IMR-90 (cell line): ENCODE results near the gene ANKMY1. TPM values are rescaled to one million over a fixed set of nuclear protein-coding genes. Genes with fewer than 3 reads are reported as not detected.

Source experiments
- ATAC-seq: fragments of 200-7000 bp; cut with Tn5 transposase; 2 replicates; pipeline ENCODE4 v1.9.1; 2020; ENCODE audit warnings: low read depth, mild to moderate bottlenecking, moderate library complexity
- BruUV-seq: library from RNA; stranded (reverse); fragments of 400-500 nt; replicated peaks from 2 replicates; lab custom pipeline; 2021; lab: Mats Ljungman, UMichigan
- CTCF ChIA-PET: fragments of 300-600 bp; formaldehyde crosslinking; extraction: SDS; loops from one replicate; lab custom pipeline; 2021; ENCODE audit warnings: antibody characterized with exemption; lab: Yijun Ruan, JAX
- POLR2A ChIA-PET: fragments of 300-600 bp; sonication (Branson Sonifier 250); formaldehyde crosslinking; loops from one replicate; lab custom pipeline; 2022; ENCODE audit warnings: antibody characterized with exemption; ENCODE audit not compliant: unreplicated experiment; lab: Charles Lee
- DNase-seq: peaks from one replicate; pipeline ENCODE4 v3.0.0; 2013
- H2AFZ ChIP-seq: replicated peaks from 2 replicates; pipeline ENCODE3; 2013; ENCODE audit warnings: low read length, mild to moderate bottlenecking; ENCODE audit not compliant: poor library complexity
- H2AK5ac ChIP-seq: 2 replicates; pipeline ENCODE4 v1.6.1; 2013; ENCODE audit warnings: low read depth, low read length, inconsistent platforms
- H2AK9ac ChIP-seq: replicated peaks from 2 replicates; pipeline ENCODE3; 2013; ENCODE audit warnings: mild to moderate bottlenecking, low read depth, low read length, moderate library complexity; ENCODE audit not compliant: poor library complexity
- H2BK120ac ChIP-seq: 2 replicates; pipeline ENCODE4 v1.6.1; 2013; ENCODE audit warnings: low read depth, low read length, inconsistent platforms
- H2BK15ac ChIP-seq: 3 replicates; pipeline ENCODE4 v1.6.1; 2013; ENCODE audit warnings: low read depth, low read length, inconsistent platforms
- H2BK20ac ChIP-seq: 2 replicates; pipeline ENCODE4 v1.6.1; 2013; ENCODE audit warnings: low read depth, mild to moderate bottlenecking, inconsistent platforms, low read length, moderate library complexity
- H2BK5ac ChIP-seq: 2 replicates; pipeline ENCODE4 v1.6.1; 2013; ENCODE audit warnings: mild to moderate bottlenecking, low read depth, low read length, inconsistent platforms; ENCODE audit not compliant: poor library complexity, severe bottlenecking
- H3K14ac ChIP-seq: replicated peaks from 2 replicates; pipeline ENCODE4 v1.6.1; 2013; ENCODE audit warnings: low read depth, low read length, inconsistent platforms
- H3K18ac ChIP-seq: 2 replicates; pipeline ENCODE4 v1.6.1; 2013; ENCODE audit warnings: low read depth, low read length, control low read depth
- H3K23ac ChIP-seq: 2 replicates; pipeline ENCODE4 v1.6.1; 2013; ENCODE audit warnings: low read depth, low read length, inconsistent platforms
- H3K27ac ChIP-seq: 2 replicates; pipeline ENCODE4 v1.5.1; 2013; ENCODE audit warnings: mild to moderate bottlenecking, control low read depth, low read length; ENCODE audit not compliant: insufficient read depth
- H3K27me3 ChIP-seq: 2 replicates; pipeline ENCODE4 v1.6.1; 2013; ENCODE audit warnings: low read length; ENCODE audit not compliant: control insufficient read depth, insufficient read depth
- H3K36me3 ChIP-seq: 2 replicates; pipeline ENCODE4 v1.6.1; 2013; ENCODE audit warnings: low read length, mixed read lengths; ENCODE audit not compliant: control insufficient read depth, insufficient read depth
- H3K4ac ChIP-seq: 2 replicates; pipeline ENCODE4 v1.6.1; 2013; ENCODE audit warnings: low read depth, low read length, inconsistent platforms
- H3K4me1 ChIP-seq: 2 replicates; pipeline ENCODE4 v1.6.1; 2013; ENCODE audit warnings: low read length, mixed read lengths; ENCODE audit not compliant: control insufficient read depth, insufficient read depth
- H3K4me2 ChIP-seq: 2 replicates; pipeline ENCODE4 v1.6.1; 2013; ENCODE audit warnings: low read depth, mild to moderate bottlenecking, control low read depth, low read length, moderate library complexity
- H3K4me3 ChIP-seq: 2 replicates; pipeline ENCODE4 v1.5.1; 2013; ENCODE audit warnings: low read depth, mild to moderate bottlenecking, control low read depth, low read length, moderate library complexity; ENCODE audit not compliant: insufficient read depth
- H3K56ac ChIP-seq: 2 replicates; pipeline ENCODE4 v1.6.1; 2013; ENCODE audit warnings: low read length, inconsistent platforms; ENCODE audit not compliant: insufficient read depth; ENCODE audit errors: extremely low read depth
- H3K79me1 ChIP-seq, 2 experiments: 2 replicates each; pipeline ENCODE4 v1.6.1; 2013; ENCODE audit warnings: low read length in 2 of 2, inconsistent platforms in 1 of 2, low read depth in 1 of 2
- H3K9ac ChIP-seq: 2 replicates; pipeline ENCODE4 v1.6.1; 2013; ENCODE audit warnings: low read depth, low read length, control low read depth
- H3K9me1 ChIP-seq: 2 replicates; pipeline ENCODE4 v1.6.1; 2013; ENCODE audit warnings: low read length, inconsistent platforms; ENCODE audit not compliant: insufficient read depth
- H3K9me3 ChIP-seq: 2 replicates; pipeline ENCODE4 v1.6.1; 2013; ENCODE audit warnings: low read length; ENCODE audit not compliant: control insufficient read depth, insufficient read depth
- H4K20me1 ChIP-seq: 2 replicates; pipeline ENCODE4 v1.6.1; 2013; ENCODE audit warnings: low read length, inconsistent platforms; ENCODE audit not compliant: insufficient read depth
- H4K5ac ChIP-seq: 2 replicates; pipeline ENCODE4 v1.6.1; 2013; ENCODE audit warnings: mild to moderate bottlenecking, low read depth, low read length, control low read depth
- H4K8ac ChIP-seq, 2 experiments: 2 replicates each; pipeline ENCODE4 v1.6.1; 2013; ENCODE audit warnings: low read depth in 2 of 2, low read length in 2 of 2, control low read depth in 1 of 2, inconsistent platforms in 1 of 2
- H4K91ac ChIP-seq: 2 replicates; pipeline ENCODE4 v1.6.1; 2013; ENCODE audit warnings: low read depth, low read length, inconsistent platforms; ENCODE audit not compliant: insufficient read depth
- BHLHE40 ChIP-seq: fragments of 150-350 bp; IDR thresholded peaks from 2 replicates; pipeline ENCODE4 v1.6.1; 2016; ENCODE audit warnings: mild to moderate bottlenecking, low read depth, low read length
- FOS ChIP-seq: fragments of 150-350 bp; IDR thresholded peaks from 2 replicates; pipeline ENCODE4 v1.6.1; 2016; ENCODE audit warnings: low read depth, low read length
- MAZ ChIP-seq: IDR thresholded peaks from 2 replicates; pipeline ENCODE4 v1.6.1; 2012; ENCODE audit warnings: low read depth, mild to moderate bottlenecking, low read length, improper control_type of control experiment, moderate library complexity, borderline replicate concordance
- MXI1 ChIP-seq: IDR thresholded peaks from 2 replicates; pipeline ENCODE4 v1.6.1; 2012; ENCODE audit warnings: low read depth, mild to moderate bottlenecking, low read length, moderate library complexity, borderline replicate concordance
- NFE2L2 ChIP-seq: fragments of 150-350 bp; IDR thresholded peaks from 2 replicates; pipeline ENCODE4 v1.6.1; 2016; ENCODE audit warnings: low read depth, mild to moderate bottlenecking, low read length
- POLR2A ChIP-seq: IDR thresholded peaks from 2 replicates; pipeline ENCODE4 v1.6.1; 2012; ENCODE audit warnings: mild to moderate bottlenecking, low read depth, low read length
- RCOR1 ChIP-seq: IDR thresholded peaks from 2 replicates; pipeline ENCODE4 v1.6.1; 2012; ENCODE audit warnings: mild to moderate bottlenecking, low read length, improper control_type of control experiment; ENCODE audit not compliant: insufficient replicate concordance
- RFX5 ChIP-seq: IDR thresholded peaks from 2 replicates; pipeline ENCODE4 v1.8.0; 2012; ENCODE audit warnings: low read depth, mild to moderate bottlenecking, low read length, moderate library complexity
- USF2 ChIP-seq: fragments of 150-350 bp; IDR thresholded peaks from 2 replicates; pipeline ENCODE4 v1.6.1; 2017; ENCODE audit warnings: mild to moderate bottlenecking, antibody characterized with exemption, low read length, low read depth
- WGBS, 2 experiments: methylation state at CpG; one replicate each; pipeline versions ENCODE4 v1.1.5 to v1.1.7; 2013; ENCODE audit warnings: missing lambda C conversion rate in 2 of 2; ENCODE audit not compliant: insufficient read length in 1 of 2; ENCODE audit errors: extremely low coverage in 2 of 2; 5-methylcytosine and 5-hydroxymethylcytosine counted together
- dilution Hi-C: fragments of 300-500 bp; cut with HindIII; formaldehyde crosslinking; loops from one replicate; pipeline ENCODE4 v1.14.3; 2018; ENCODE audit warnings: low sequenced_read_pairs; ENCODE audit not compliant: unreplicated experiment
- in situ Hi-C: fragments of 300-500 bp; cut with MboI; formaldehyde crosslinking; loops from 3 replicates; pipeline ENCODE4 v1.14.3; 2019; ENCODE audit warnings: low sequenced_read_pairs, inconsistent platforms, mixed read lengths
- intact Hi-C: fragments of 100-400 bp; cut with micrococcal nuclease; formaldehyde crosslinking; loops from 2 replicates; pipeline ENCODE4 v1.10.0; 2022
- polyA plus RNA-seq, 3 experiments: library from polyadenylated mRNA; depleted of rRNA; stranded (reverse); fragments of >200 nt; gene quantifications; 2 replicates each; pipeline ENCODE4 v1.2.3, GENCODE V29; 2012; ENCODE audit warnings: low replicate concordance in 1 of 3
- total RNA-seq: library from RNA; depleted of rRNA; stranded (reverse); fragments of >200 nt; gene quantifications from 2 replicates; pipeline ENCODE4 v1.2.3, GENCODE V29; 2012

The ANKMY1 gene
- total and polyA plus RNA-seq, 2 of the 4 experiments (the other 2 are of a cell fraction): 2.9 to 5.5 TPM

- TF ChIP-seq USF2: no peak
- no peak for TF ChIP-seq RFX5
Measured at GRCh38 chr2:240435948-240436682, 121.7 kb downstream of the ANKMY1 start (continued).

DNA sequence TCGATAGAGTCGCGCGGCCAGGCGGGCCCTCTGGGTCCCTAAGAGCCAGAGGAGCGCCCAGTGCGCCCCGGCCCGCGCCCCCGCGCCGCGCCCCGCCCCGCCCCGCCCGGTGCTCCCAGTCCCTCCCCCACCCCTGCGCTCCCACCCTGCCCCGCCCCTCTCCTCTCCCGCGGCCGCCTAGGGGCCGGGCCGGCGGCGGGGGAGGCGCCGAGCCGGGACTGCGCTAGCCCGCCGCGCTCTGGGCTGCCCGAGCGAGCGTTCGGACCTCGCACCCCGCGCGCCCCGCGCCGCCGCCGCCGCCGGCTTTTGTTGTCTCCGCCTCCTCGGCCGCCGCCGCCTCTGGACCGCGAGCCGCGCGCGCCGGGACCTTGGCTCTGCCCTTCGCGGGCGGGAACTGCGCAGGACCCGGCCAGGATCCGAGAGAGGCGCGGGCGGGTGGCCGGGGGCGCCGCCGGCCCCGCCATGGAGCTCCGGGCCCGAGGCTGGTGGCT lies 122.3 kb downstream of the ANKMY1 start, which contains the start of gene GPC1:
Gene GPC1 (plus strand): TSS at position 207 of the 491 bp plus-strand sequence. CDS start 256 bp downstream, at position 463.
- H3K56ac ChIP-seq: peak within 1 kb of the TSS; percentile 75
- peak within 1 kb of the TSS; percentile 95 for H3K23ac ChIP-seq
- peak within 1 kb of the TSS; percentile 88 for H2AFZ ChIP-seq
- H3K9me1 ChIP-seq: peaks cover 18% of the 10 kb centered on the region
- ChIA-PET POLR2A (no interaction called here), CTCF (interaction anchor here (1.7 kb wide), 1 partner anchor 202 kb away, joined by 10 read pairs; no protein-coding TSS in a partner anchor)
- H2AK9ac ChIP-seq: peak within 1 kb of the TSS; percentile 98
- peak within 1 kb of the TSS; percentile 96 for H2AK5ac ChIP-seq
- H2BK15ac ChIP-seq: peak within 1 kb of the TSS; percentile 80; the same call in 1 of the 3 replicates
- H3K4ac ChIP-seq: peak within 1 kb of the TSS; percentile 98
- ATAC-seq (peak; percentile 78), DNase-seq (peak; percentile 76)
- peaks cover 30% of the 10 kb centered on the region for H3K4me1 ChIP-seq
- peak within 1 kb of the TSS; percentile 97 for H3K4me2 ChIP-seq
- H2BK120ac ChIP-seq: peak within 1 kb of the TSS; percentile 83
- 6% methylated on average over 21 of the region's 77 CpGs; no CpG with 5 or more reads in 1 of the 2 experiments for WGBS, 2 experiments
- intact Hi-C loops (loop anchor here (2.0 to 5.0 kb wide), 2 partner anchors 51 to 373 kb away; no protein-coding TSS in a partner anchor), in situ Hi-C loops (loop anchor here (5.0 kb wide), 1 partner anchor 203 kb away; no protein-coding TSS in a partner anchor), dilution Hi-C loops (no loop called here)
- H3K27ac ChIP-seq: peak within 1 kb of the TSS; percentile 93
- H4K8ac ChIP-seq: peak within 1 kb of the TSS; percentile 67 to 99
- H3K9ac ChIP-seq: peak within 1 kb of the TSS; percentile 70
- peak within 1 kb of the TSS; percentile 92 for H2BK5ac ChIP-seq
- peak within 1 kb of the TSS; percentile 94 for H4K91ac ChIP-seq
- peak within 1 kb of the TSS; percentile 28 for H4K5ac ChIP-seq
- peaks cover 2% of the 10 kb centered on the region; the same call in 1 of the 2 replicates for H3K36me3 ChIP-seq
- no TSS peak for BruUV-seq
- peak within 1 kb of the TSS; percentile 43; the same call in 1 of the 2 replicates for H2BK20ac ChIP-seq
- peak within 1 kb of the TSS; percentile 92 for H3K4me3 ChIP-seq
- TF ChIP-seq RFX5 (no peak), POLR2A (peak; percentile 74), MXI1 (no peak; the same call in 1 of the 2 replicates), RCOR1 (no peak), FOS (no peak), MAZ (peak; percentile 4; the same call in 1 of the 2 replicates), NFE2L2 (no peak), BHLHE40 (no peak)
- H3K9me3 ChIP-seq: no peaks in the 10 kb centered on the region
- H3K27me3 ChIP-seq: no peaks in the 10 kb centered on the region
- peak within 1 kb of the TSS; percentile 81 for H3K14ac ChIP-seq
- H4K20me1 ChIP-seq: peaks cover 39% of the 10 kb centered on the region
- H3K79me1 ChIP-seq: peaks cover 2 to 57% of the 10 kb centered on the region in 2 experiments; a peak in 2 of 4 replicates
- H3K18ac ChIP-seq: peak within 1 kb of the TSS; percentile 52; the same call in 1 of the 2 replicates
